HG03469 (cell line): ENCODE measurements around the gene MMP21.

Experiments
- ATAC-seq: cut with Tn5 transposase; IDR thresholded peaks from one replicate; pipeline ENCODE4 v1.9.1; 2021; ENCODE audit warnings: mild to moderate bottlenecking, moderate library complexity, moderate number of reproducible peaks; ENCODE audit not compliant: unreplicated experiment

MMP21 gene

GRCh38 chr10:125792342-125793300 is 17.0 kb upstream of the MMP21 start:
- ATAC-seq = no peak

- no peak for ATAC-seq
These were observed 12.8 kb upstream of the MMP21 start for GRCh38 chr10:125788156-125789034.

DNA sequence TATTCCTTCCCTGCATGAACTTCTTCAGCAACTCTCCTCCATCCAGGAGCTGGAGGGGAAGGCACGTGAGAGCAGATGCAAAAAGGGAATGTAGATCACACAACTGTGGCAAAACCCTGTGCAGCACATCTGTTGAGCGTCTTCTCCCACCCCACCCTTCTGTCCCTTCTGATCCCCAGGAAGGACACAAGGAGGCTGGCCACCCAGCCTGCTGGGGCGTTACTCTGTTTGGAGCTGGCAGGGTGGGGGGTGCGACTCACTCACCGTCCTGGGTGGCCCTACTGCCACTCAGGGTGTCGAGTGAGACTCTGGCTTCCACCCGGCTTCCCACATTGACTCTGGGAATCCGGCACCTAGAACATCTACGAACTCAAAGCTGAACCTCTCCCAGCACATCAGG is 10.2 kb upstream of the MMP21 start:
- no peak for ATAC-seq

GRCh38 chr10:125783957-125784356 is 8.3 kb upstream of the MMP21 start:
- peak; percentile 80 for ATAC-seq

GRCh38 chr10:125783408-125783807 is 7.8 kb upstream of the MMP21 start:
- no peak for ATAC-seq

DNA sequence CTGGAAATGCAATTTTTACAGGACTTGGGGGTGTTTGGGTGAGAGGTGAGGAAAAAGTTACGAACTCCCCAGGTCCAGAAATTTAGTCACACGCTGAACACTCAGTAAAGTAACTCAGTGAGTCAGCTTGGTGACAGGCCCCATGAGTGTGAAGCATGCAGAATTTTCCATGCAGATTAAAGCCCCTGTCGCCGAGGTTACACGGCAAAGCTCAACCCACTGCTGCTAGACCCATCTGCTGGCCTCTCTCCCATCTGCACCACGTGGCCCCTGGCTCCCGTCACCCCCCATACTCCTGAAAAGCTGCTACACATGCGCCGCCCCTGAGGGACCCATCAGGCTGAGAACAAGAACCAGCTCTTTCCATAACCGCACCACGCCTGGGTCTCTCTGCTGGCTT is 7.0 kb upstream of the MMP21 start:
- no peak for ATAC-seq

DNA sequence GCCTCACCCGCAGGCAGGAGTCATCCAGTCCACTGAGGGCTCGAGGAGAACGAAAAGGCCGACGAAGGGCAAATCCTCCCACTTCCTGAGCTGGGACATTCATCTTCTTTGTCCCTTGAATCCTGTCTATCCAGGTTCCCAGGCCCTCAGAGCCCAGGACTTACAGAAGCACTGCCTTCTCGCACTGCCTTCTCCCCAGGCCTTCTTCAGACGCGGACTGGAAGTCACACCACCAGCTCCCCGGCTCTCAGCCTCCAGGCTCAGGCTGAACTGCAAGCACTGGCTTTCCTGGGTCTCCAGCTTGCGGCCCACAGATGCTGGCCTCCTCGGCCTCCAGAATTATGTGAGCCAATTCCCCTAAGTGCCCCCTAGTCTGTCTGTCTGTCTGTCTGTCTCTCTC is 6.4 kb upstream of the MMP21 start:
- no peak for ATAC-seq

DNA sequence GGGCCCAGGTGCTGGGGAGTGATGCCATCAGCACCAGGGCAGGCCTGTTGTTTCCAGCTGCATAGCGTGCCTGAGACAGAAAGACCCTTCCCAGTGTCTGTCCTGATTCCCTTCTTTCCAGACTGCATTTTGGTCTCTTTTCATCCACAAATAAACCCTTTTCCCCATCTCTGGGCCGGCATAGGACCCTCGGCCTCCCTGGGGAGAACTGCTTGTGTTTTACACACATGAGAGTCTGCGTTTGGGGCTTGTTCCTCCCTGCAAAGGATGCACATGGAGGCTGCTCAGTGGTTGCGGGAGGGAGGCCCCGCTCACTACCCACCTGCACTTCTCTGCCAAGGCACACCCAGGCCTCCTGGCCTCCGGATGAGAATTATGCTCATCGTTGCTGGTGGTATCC is 5.8 kb upstream of the MMP21 start:
- no peak for ATAC-seq

DNA sequence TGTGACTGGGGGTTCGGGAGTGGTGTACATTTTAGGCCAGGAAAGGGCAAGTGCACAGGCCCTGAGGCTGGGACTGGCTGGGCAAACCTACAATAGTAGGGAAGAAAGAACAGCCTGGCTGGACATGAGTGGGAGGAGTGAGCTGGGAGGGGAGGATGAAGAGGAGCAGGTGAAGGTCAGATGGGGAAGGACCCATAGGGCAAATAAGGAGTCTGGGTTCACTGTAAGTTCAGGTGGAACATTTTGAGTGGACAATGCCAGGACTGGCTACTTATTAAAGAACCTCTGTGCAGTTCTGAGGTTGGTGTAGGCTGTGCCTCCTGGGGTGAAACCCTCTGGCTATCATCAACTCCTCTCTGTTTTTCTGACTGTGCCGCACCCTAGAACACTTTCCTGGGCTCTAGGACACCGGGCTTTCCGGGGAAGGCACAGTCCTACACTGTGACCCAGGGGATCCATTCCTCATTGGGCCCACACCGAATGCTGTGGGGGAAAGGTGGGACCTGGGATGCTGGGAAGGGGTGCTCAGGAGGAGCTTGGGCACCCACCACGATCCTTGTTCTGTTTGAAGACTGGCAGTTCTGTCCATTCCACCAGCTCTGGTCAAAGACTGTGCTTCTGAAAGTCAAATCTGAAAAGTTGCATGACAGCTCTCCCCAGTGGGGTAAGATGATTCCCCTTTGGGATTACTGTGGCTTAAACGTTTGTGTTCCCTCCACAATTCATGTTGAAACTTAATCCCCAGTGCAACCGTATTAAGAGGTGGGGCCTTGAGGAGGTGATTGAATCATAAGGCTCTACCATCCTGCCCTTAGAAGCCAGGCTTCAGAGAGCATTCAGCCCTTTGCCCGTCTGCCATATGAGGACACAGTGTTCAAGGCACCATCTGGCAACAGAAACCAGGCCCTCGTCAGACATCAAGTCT is 4.0 kb upstream of the MMP21 start:
- ATAC-seq = no peak

GRCh38 chr10:125778556-125778955 is 2.9 kb upstream of the MMP21 start:
- ATAC-seq = no peak

DNA sequence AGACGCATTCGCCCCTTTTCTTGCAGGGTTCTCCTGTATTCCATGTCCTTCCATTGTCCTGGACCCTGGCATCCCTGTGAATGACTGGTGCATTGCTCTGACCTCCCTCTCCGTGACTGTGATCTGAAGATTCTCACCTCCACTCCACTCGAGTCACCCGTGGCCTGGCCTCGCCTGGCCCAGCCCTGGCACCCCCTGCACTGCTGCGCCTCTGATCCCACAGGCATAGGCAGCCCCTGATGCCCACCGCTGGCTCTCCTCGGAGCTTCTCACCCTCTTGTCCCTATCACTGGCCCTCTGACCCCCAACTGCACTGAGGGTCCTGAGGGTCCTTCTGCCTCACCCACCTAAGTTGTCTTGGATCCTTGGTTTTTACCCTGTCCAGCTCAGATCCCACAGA is 2.2 kb upstream of the MMP21 start:
- no peak for ATAC-seq

DNA sequence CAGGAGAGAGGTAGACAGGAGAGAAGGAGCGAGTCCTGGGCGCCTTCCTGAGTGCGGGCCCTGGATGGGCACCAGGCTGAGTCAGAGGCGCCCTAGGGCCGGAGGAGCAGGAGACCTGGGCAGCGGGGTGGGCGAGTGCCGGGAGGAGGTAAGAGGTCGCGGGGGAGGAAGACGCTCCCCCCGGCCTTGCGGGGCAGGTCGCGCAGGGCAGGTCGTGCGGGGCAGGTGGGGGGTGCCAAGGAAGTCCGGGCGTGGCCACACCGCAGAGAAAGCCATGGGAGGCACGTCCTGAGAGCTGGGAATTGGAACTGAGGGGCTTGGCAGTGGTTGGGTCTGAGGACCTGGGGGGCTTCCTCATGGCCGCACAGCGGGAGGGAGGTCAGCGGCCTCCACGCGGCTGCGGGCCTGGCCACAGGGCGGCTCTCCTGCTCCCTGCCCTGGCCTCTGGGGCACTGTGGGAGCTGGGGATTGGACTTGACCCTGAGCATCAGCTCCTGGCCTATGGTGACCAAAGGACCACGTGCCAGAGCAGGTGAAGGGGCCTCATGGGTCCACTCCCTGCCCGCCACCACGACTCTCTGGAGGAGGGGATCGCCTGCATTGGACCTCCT is 935 bp downstream of the MMP21 start:
- no peak for ATAC-seq

DNA sequence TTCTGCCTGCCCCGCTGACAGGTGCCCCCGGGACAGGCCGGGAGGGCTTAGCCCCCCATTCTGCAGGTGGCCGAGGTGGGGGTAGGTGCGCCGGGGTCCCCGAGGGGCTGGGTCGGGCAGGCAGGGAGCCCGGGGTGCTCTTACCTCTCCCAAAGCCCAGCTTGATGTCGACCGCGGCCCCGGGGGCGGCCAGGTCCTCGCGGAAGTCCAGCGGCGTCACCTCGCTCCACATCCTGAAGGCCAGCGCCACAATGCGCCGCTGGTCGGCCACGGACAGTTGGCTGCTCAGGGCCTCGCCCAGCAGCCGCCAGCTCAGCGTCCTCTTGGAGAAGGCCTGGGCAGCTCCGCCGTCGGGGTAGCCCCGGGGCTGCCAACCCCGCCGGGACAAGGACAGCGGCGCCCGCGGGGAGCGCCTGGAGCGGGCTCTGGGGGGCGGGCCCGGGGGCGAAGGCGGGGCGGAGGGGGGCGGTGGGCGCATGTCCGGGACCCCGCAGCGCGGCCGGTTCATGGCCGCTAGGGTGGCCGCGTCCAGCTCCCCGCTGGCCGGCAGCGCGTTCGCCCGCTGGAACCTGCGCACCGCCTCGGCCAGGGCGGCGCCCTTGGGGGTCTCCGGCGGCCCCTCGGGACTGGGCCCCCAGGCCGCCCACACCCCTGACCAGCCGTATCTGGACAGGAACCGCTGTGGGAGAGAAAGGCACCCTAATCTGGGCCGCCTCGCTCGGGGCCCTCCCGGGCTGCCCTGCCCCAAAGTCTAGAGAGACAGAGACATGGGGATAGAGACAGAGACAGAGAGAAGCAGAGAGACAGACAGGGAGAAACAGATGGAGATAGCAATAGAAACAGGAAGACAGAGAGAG is 1.7 kb downstream of the MMP21 start:
- ATAC-seq = no peak

GRCh38 chr10:125772864-125773180 is 2.8 kb downstream of the MMP21 start:
- no peak for ATAC-seq

DNA sequence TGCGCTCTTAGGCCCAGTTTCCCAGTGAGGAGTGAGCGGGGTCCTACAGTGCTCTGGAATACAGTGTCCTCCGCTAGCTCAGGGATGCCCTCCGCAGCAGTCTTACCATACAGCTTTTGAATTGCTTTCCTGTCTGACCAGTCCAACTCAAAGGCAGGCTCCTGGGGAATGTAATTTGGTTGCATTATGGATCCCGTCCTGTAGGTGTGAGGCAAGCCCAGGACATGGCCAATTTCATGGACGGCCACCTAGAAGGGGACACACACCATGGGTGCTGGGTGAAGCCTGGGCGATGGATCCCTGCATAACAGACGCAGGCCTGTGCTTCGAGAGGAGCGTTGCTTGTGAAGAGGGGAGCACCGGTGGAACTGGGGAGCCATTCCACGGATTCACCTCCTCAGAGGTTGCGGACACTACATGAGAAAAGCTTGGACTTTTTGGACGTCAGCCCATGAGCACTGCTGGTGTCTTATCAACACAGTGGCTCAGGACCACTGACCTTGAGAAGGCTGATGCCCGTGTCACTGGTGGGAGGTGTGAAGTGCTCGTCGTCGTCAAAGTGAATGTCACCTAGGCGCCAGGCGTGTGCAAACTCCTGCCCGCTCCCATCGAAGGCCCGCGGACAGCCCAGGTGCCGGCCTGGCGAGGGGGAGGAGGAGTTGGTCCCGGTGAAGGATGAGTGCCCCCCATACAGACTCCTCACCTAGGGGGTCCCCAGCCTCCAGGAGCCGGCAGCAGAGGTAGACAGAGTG is 3.3 kb downstream of the MMP21 start:
- ATAC-seq = no peak

DNA sequence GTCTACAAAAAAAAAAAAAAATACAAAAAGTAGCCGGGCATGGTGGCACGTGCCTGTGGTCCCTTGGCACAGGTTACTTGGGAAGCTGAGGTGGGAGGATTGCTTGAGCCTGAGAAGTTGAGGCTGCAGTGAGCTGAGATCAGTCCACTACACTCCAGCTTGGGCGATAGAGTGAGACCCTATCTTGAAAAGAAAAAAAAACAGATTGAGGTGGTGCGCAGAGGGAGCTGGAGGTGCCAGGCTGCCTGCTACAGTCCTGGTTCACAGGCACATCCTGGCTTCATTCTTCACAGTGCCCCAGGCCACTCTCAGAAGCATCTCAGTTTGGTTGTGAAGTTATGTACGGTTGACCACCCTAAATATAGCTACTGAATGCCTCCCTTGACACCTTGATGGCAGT is 4.8 kb downstream of the MMP21 start:
- ATAC-seq = no peak

DNA sequence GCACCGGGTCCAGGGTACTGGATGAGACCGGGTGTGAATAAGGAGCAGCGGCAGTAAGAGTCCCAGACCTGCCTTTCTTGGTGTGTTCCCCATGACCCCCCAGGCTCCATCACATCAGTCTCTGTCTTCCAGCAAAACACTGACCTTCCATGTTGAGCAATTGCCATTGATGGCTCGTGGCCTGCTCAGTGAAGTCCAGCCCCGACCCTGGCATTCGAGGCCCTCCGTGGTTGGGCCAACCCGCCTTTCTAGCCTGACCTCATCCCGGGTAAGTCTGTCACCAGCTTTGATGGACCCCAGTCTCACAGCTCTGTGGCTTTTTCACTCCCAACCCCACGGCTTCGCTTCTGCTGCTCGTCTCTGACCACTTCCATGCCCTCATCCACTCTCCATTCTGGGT is 6.4 kb downstream of the MMP21 start:
- ATAC-seq = no peak

DNA sequence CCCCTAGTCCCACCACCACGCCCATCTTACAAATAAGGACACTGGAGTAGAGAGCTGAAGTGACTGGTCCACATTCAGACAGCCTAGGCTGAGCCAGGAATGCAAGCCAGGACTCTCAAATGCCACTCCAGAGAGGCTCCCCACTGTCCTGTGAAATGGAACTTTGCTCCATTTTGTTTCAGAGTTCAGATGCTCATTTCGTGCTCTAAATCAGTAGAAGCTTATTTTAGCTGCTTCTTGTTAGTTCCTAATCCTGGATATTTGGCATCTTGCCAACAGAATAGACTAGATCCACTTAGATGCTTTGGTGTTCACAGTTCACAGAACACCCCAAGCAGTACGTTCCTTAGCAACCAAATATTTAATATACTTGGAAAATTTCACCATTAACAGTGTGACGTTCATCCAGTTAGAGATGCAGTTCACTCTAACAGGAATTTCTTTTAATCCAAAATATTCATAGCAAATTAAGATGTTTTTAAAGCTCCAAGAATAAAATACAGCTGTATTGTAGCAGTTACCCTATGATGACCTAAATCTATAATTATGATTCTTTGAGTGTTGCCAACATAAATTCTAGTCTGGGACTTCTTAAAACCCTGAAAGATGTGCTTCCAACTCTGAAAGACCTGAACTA is 7.3 kb downstream of the MMP21 start:
- ATAC-seq = no peak
